Mucosa of stomach (tissue), 1 donor: Measurements from ENCODE around the gene PDXDC1.
"Not testable (repeated sequence)": the region's sequence is repeated elsewhere in the genome, so short reads cannot be mapped to it uniquely, and the experiment has no call there.

Source experiments
- H3K27me3 ChIP-seq: one replicate; pipeline ENCODE4 v1.7.0; 2013; ENCODE audit warnings: mild to moderate bottlenecking, low read length; ENCODE audit not compliant: control insufficient read depth, insufficient read depth
- H3K36me3 ChIP-seq: one replicate; pipeline ENCODE4 v1.7.0; 2013; ENCODE audit warnings: low read length; ENCODE audit not compliant: control insufficient read depth, insufficient read depth
- H3K4me1 ChIP-seq: one replicate; pipeline ENCODE4 v1.7.0; 2013; ENCODE audit warnings: mild to moderate bottlenecking, low read length; ENCODE audit not compliant: control insufficient read depth, insufficient read depth
- H3K4me3 ChIP-seq: one replicate; pipeline ENCODE4 v1.7.0; 2013; ENCODE audit warnings: low read length
- H3K9ac ChIP-seq: one replicate; pipeline ENCODE4 v1.7.0; 2013; ENCODE audit warnings: mild to moderate bottlenecking, low read length, moderate library complexity
- H3K9me3 ChIP-seq: one replicate; pipeline ENCODE4 v1.7.0; 2013; ENCODE audit warnings: mild to moderate bottlenecking, low read length, moderate library complexity; ENCODE audit not compliant: control insufficient read depth
- donor health status: Pancreatic carcinoma.

PDXDC1 gene

DNA sequence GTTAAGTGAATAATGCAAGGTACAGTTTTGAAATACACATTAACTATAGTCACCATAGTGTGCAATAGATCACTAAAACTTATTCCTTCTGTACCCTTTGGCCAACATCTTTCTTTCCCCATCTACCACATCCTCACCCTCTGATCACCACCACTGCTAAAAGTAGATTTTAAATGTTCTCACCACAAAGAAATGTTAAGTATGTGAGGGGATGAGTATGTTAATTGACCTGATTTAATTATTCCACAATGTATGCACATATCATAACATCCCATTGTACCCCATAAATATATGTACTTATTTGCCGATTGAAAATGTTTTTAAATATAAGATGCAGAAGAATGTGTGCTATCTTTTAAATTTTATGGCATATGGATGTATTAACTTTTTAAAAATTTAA, 188.2 kb downstream of the PDXDC1 start:
- not testable (repeated sequence) for H3K9ac ChIP-seq, H3K9me3 ChIP-seq, H3K4me3 ChIP-seq, H3K4me1 ChIP-seq, H3K27me3 ChIP-seq, H3K36me3 ChIP-seq

DNA sequence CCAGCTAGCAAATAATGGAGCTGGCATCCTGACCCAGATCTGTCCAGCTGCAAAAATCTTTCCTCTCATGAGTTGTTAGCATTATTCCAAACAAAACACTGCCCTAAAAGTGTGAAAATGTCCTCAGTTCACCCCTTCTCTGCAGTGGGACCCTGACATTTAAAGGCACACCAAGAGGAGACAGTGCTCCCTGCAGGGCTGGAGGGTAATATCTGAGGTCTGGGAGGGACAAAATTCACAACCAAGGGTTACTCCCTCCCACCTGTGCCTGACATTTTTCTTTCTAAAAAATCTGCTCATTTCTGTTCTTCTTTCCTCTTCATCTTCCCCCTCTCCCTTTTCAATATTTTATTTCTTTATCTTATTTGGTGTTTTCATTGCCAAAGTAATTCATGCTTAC, 191.4 kb downstream of the PDXDC1 start:
- H3K4me1 ChIP-seq, H3K27me3 ChIP-seq, H3K36me3 ChIP-seq: not testable (repeated sequence)

DNA sequence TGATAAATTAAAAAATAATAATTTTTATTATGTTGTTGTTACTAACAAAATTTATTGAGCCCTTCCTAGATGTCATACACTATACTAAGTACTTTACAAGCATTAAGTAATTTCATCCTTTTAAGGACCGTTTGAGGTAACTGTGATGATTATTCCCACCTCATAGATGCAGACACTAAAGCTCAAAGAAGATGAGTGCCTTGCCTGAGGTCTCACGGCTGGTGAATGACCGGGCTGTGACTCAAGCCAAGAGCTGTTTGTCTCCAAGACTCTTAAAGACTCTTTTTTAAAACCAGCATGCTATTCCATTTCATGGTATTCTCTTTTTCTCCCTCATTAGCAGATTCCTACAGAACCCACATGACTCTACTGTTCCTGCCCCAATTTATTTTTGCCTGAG, 193.5 kb downstream of the PDXDC1 start:
- H3K27me3 ChIP-seq, H3K36me3 ChIP-seq, H3K9ac ChIP-seq, H3K9me3 ChIP-seq, H3K4me3 ChIP-seq, H3K4me1 ChIP-seq: not testable (repeated sequence)

More for the DNA sequence above, 191.4 kb downstream of the PDXDC1 start:
- H3K4me3 ChIP-seq, H3K9ac ChIP-seq, H3K9me3 ChIP-seq: not testable (repeated sequence)

DNA sequence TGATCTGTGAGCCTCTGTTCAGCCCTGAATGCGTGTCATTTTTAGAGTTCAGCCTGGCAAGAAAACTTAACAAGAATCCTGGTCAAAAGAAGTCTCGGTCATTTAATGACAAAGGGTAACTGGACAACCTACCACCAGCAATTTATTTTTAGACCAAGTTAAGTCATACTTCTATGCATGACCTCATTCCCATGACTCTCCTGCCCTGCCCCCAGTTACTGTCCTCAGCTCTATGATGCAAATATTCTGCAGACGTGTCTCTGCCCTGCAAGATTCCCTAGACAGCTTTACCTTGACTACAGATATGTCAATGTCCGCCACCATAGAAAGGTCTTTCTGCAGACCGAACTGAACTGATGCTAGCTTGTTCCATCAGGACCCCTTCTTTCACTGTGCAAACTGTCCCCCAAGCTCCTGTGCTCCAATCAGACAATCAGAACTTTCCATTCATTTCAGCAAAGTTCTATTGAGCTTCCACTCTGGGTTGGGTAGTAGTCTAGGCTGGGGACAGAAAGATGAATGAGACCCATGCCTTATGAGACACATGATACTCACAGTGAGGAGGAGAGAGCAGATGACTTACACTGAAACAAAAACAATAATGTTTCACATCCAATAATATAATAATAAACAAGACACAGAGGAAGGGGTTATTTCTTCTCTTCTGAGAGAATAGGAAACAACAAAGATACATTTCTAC, 194.3 kb downstream of the PDXDC1 start:
- H3K9me3 ChIP-seq, H3K4me1 ChIP-seq, H3K9ac ChIP-seq, H3K36me3 ChIP-seq, H3K27me3 ChIP-seq, H3K4me3 ChIP-seq: not testable (repeated sequence)

DNA sequence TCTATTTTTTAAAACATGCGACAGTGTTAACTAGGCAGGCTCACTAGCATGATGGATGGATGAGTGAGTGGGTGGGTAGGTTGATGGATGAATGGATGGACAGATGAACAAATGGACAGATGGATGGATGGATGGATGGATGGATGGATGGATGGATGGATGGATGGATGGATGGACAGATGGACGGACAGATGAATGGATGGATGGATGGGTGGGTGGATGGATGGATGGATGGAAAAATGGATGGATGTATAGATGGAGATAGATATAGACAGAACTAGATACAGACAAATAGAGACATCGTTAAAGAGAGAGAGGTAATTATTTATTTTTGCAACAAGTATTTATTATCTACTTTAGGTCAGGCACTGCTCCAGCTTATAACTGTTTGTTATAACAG, 205.1 kb downstream of the PDXDC1 start:
- not testable (repeated sequence) for H3K4me1 ChIP-seq, H3K4me3 ChIP-seq, H3K36me3 ChIP-seq, H3K27me3 ChIP-seq, H3K9ac ChIP-seq, H3K9me3 ChIP-seq

DNA sequence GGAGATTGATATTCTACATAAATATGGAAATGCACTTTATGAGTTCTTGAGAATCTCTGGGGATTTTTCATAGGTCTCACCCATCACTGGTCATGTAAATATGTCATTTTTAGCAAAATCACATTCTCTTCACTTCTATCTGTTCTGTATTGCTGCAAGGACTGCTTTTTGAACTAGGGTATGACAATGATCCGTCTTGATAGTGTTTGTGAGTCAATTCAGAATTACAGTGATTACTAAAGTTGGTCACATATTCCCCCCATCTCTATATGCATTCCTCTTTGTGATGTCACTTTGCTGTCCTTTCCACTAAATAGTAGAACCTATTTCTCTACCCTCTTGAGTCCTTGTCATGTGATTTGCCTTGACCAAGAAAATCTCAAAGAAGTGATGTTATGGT, 206.1 kb downstream of the PDXDC1 start:
- H3K36me3 ChIP-seq, H3K4me3 ChIP-seq, H3K27me3 ChIP-seq, H3K9me3 ChIP-seq, H3K4me1 ChIP-seq, H3K9ac ChIP-seq: not testable (repeated sequence)

DNA sequence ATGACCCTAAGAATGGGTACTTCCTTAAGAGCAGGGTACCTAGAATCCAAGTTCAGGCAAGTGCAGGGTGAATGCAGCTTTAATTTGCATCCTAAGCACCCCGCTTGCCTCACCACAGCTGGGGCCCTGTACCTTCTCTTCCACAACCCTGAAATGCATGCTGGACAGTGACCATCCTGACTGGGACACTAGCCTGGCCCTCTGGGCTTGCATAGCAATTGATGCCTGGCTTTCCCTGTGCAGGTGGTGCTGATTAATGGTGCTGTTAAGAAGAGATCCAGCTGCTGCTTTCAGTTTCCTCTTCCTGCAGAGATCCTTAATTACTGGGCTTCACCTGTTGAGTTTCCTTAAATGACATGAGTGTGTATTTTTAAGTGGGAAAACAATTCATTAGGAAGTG, 209.2 kb downstream of the PDXDC1 start:
- not testable (repeated sequence) for H3K9me3 ChIP-seq, H3K9ac ChIP-seq, H3K4me1 ChIP-seq, H3K36me3 ChIP-seq, H3K27me3 ChIP-seq, H3K4me3 ChIP-seq
